ENCODE data around the gene ATP6AP1.

The ATP6AP1 gene

DNA sequence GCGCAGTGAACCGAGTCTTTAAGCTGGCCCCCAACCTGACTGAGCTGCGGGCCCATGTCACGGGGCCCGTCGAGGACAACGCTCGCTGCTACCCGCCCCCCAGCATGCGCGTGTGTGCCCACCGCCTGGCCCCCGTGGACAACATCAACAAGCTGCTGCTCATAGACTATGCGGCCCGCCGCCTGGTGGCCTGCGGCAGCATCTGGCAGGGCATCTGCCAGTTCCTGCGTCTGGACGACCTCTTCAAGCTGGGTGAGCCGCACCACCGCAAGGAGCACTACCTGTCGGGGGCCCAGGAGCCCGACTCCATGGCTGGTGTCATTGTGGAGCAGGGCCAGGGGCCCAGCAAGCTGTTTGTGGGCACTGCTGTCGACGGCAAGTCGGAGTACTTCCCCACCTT, 31.8 kb downstream of the ATP6AP1 start:
- no peak overlapping the region for H3K4me3 ChIP-seq (ENCODE audit: low read depth, low read length)
- no peak for DNase-seq (ENCODE audit: low read depth)
- TF ChIP-seq MYC (IDR thresholded peaks at IDR 0.05; ENCODE audit: low read depth, low read length) (no peak), POLR2A (IDR thresholded peaks at IDR 0.05; ENCODE audit: extremely low read depth, insufficient read length) (no peak), CTCF (IDR thresholded peaks at IDR 0.05; ENCODE audit: low read depth, low read length) (no peak), MAX (IDR thresholded peaks at IDR 0.05; ENCODE audit: low read depth, low read length) (no peak)

- no peak for DNase-seq (ENCODE audit: low read depth)
- TF ChIP-seq MYC (IDR thresholded peaks at IDR 0.05; ENCODE audit: low read depth, low read length) (no peak), CTCF (IDR thresholded peaks at IDR 0.05; ENCODE audit: low read depth, low read length) (no peak), POLR2A (IDR thresholded peaks at IDR 0.05; ENCODE audit: extremely low read depth, insufficient read length) (no peak), MAX (IDR thresholded peaks at IDR 0.05; ENCODE audit: low read depth, low read length) (no peak)
- H3K4me3 ChIP-seq (ENCODE audit: low read depth, low read length) = no peak overlapping the region
These were observed 33.9 kb downstream of the ATP6AP1 start for GRCh38 chrX:154462396-154462795.

- no peak for DNase-seq (ENCODE audit: low read depth)
- TF ChIP-seq MYC (IDR thresholded peaks at IDR 0.05; ENCODE audit: low read depth, low read length) (no peak), POLR2A (IDR thresholded peaks at IDR 0.05; ENCODE audit: extremely low read depth, insufficient read length) (no peak), CTCF (IDR thresholded peaks at IDR 0.05; ENCODE audit: low read depth, low read length) (no peak), MAX (IDR thresholded peaks at IDR 0.05; ENCODE audit: low read depth, low read length) (no peak)
- H3K4me3 ChIP-seq (ENCODE audit: low read depth, low read length) = no peak overlapping the region
These were observed 35.2 kb downstream of the ATP6AP1 start for GRCh38 chrX:154463611-154464220.

DNA sequence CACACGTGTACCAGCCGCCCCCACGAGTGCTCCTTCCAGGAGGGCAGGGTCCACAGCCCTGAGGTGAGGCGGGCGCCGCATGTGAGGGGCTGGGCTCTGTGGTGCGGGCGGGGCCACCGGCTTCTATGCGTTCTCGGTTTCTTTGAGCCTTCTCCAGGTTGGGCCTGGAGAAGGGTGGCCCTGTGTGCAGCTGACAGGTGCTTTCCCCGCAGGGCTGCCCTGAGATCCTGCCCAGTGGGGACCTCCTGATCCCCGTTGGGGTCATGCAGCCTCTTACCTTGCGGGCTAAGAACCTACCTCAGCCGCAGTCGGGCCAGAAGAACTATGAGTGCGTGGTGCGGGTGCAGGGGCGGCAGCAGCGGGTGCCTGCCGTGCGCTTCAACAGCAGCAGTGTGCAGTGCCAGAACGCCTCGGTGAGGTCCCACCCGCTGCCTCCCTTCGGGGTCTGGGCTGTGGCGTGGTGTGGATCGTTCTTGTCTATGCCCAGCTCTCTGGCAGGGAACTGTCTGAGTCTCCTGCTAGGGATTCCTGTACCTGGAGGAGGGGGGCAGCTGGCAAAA, 36.4 kb downstream of the ATP6AP1 start:
- TF ChIP-seq MYC (IDR thresholded peaks at IDR 0.05; ENCODE audit: low read depth, low read length) (no peak), CTCF (IDR thresholded peaks at IDR 0.05; ENCODE audit: low read depth, low read length) (no peak)
- H3K4me3 ChIP-seq (ENCODE audit: low read depth, low read length) = no peak overlapping the region

GRCh38 chrX:154465601-154466000, 37.1 kb downstream of the ATP6AP1 start:
- TF ChIP-seq MYC (IDR thresholded peaks at IDR 0.05; ENCODE audit: low read depth, low read length) = no peak
- no peak for TF ChIP-seq CTCF (IDR thresholded peaks at IDR 0.05; ENCODE audit: low read depth, low read length)
- no peak for TF ChIP-seq POLR2A (IDR thresholded peaks at IDR 0.05; ENCODE audit: extremely low read depth, insufficient read length)
- no peak for TF ChIP-seq MAX (IDR thresholded peaks at IDR 0.05; ENCODE audit: low read depth, low read length)
- DNase-seq (ENCODE audit: low read depth) = no peak

More for the DNA sequence above, 36.4 kb downstream of the ATP6AP1 start:
- no peak for DNase-seq (ENCODE audit: low read depth)

More at GRCh38 chrX:154465601-154466000, 37.1 kb downstream of the ATP6AP1 start:
- no peak overlapping the region for H3K4me3 ChIP-seq (ENCODE audit: low read depth, low read length)
